ENCODE measurements around the gene MRPS25. TPM values are rescaled to one million over a fixed set of nuclear protein-coding genes. Genes with fewer than 3 reads are reported as not detected.

Gene MRPS25
- total and polyA plus RNA-seq, 9 of the 15 experiments (the other 6 are each of a cell fraction or from before 2014, with no cell fraction given), result 34.3 to 129 (median 78.2) TPM

- TF ChIP-seq ETV6 (IDR thresholded peaks at IDR 0.05; ENCODE audit: borderline replicate concordance in 1 of 2, low read depth in 2 of 2, low read length in 1 of 2) (peak in 1 of 2 experiments; percentile 70; a peak in 1 of 4 replicates), ETV6 (CRISPR knock-in tag; IDR thresholded peaks at IDR 0.05; ENCODE audit: borderline replicate concordance) (no peak), ZBTB2 (IDR thresholded peaks at IDR 0.05) (peak; percentile 56; the same call in 1 of the 2 replicates), DACH1 (IDR thresholded peaks at IDR 0.05; ENCODE audit: partially characterized antibody) (peak; percentile 16), POLR2B (IDR thresholded peaks at IDR 0.05; ENCODE audit: low read depth, partially characterized antibody) (no peak), ZNF121 (CRISPR knock-in tag; conservative IDR thresholded peaks at IDR 0.05) (no peak), ZNF24 (IDR thresholded peaks at IDR 0.05) (0 out of 2 replicates have a peak, but pooled peaks have one; percentile 60), CBFA2T2 (conservative IDR thresholded peaks at IDR 0.05) (peak; percentile 99), TBP (optimal IDR thresholded peaks at IDR 0.05; ENCODE audit: low read depth, low read length) (no peak)
- TF ChIP-seq, protein P1, sequence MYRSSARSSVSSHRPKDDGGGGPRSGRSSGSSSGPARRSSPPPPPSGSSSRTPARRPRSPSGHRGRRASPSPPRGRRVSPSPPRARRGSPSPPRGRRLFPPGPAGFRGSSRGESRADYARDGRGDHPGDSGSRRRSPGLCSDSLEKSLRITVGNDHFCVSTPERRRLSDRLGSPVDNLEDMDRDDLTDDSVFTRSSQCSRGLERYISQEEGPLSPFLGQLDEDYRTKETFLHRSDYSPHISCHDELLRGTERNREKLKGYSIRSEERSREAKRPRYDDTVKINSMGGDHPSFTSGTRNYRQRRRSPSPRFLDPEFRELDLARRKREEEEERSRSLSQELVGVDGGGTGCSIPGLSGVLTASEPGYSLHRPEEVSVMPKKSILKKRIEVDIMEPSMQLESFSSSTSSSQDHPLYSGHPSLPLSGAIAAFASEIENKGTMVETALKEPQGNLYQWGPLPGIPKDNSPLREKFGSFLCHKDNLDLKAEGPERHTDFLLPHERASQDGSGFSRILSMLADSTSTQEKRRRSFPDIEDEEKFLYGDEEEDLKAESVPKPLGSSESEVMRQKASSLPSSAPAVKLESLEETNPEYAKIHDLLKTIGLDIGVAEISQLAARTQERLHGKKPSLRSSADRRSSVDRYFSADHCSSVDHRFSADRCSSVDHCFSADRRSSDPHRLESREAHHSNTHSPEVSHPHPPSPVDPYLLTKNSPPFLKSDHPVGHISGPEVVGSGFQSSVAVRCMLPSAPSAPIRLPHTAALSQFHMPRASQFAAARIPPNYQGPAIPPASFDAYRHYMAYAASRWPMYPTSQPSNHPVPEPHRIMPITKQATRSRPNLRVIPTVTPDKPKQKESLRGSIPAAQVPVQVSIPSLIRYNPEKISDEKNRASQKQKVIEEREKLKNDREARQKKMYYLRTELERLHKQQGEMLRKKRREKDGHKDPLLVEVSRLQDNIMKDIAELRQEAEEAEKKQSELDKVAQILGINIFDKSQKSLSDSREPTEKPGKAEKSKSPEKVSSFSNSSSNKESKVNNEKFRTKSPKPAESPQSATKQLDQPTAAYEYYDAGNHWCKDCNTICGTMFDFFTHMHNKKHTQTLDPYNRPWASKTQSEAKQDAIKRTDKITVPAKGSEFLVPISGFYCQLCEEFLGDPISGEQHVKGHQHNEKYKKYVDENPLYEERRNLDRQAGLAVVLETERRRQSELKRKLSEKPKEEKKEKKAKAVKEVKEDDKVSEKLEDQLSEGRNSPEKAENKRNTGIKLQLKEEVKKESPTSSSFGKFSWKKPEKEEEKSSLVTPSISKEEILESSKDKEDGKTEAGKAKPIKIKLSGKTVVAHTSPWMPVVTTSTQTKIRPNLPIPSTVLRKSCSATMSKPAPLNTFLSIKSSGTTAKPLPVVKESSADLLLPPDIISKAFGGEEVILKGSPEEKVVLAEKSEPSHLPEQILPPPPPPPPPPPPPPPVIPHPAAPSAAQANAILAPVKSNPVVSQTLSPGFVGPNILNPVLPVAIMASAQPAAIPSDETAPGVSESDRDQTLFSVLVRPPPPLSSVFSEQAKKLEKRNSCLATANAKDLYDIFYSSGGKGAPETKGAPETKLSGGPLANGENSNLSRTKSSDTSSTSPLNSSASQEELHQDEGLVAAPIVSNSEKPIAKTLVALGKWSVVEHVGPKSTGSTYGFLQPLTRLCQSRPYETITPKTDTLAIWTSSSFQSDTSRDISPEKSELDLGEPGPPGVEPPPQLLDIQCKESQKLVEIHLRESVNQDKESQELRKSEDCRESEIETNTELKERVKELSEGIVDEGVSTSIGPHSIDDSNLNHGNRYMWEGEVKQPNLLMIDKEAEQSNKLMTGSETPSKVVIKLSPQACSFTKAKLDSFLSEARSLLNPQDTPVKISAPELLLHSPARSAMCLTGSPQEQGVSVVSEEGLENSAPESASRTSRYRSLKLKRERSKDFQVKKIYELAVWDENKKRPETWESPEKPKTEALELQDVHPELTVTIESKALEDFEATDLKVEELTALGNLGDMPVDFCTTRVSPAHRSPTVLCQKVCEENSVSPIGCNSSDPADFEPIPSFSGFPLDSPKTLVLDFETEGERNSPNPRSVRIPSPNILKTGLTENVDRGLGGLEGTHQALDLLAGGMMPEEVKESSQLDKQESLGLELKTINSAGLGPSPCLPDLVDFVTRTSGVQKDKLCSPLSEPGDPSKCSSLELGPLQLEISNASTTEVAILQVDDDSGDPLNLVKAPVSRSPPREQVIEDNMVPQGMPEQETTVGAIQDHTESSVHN (IDR thresholded peaks at IDR 0.05; ENCODE audit: borderline replicate concordance in 1 of 2, low read depth in 1 of 2), result peak in 1 of 2 experiments; percentile 54; a peak in 1 of 4 replicates
- TF ChIP-seq, protein P2, sequence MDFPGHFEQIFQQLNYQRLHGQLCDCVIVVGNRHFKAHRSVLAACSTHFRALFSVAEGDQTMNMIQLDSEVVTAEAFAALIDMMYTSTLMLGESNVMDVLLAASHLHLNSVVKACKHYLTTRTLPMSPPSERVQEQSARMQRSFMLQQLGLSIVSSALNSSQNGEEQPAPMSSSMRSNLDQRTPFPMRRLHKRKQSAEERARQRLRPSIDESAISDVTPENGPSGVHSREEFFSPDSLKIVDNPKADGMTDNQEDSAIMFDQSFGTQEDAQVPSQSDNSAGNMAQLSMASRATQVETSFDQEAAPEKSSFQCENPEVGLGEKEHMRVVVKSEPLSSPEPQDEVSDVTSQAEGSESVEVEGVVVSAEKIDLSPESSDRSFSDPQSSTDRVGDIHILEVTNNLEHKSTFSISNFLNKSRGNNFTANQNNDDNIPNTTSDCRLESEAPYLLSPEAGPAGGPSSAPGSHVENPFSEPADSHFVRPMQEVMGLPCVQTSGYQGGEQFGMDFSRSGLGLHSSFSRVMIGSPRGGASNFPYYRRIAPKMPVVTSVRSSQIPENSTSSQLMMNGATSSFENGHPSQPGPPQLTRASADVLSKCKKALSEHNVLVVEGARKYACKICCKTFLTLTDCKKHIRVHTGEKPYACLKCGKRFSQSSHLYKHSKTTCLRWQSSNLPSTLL (IDR thresholded peaks at IDR 0.05), result no peak
Observed at GRCh38 chr3:15052335-15053242, 12.5 kb downstream of the MRPS25 start (continued).

Measured in K562 (cell line).